Suprapubic skin (tissue), 4 donors: ENCODE results near the gene TAS1R3.

Experiments
- EP300 ChIP-seq: sonication (generic); formaldehyde crosslinking; IDR thresholded peaks from one replicate; pipeline ENCODE4 v1.6.1; 2017; ENCODE audit warnings: antibody characterized with exemption
- POLR2AphosphoS5 ChIP-seq, 3 donors: sonication (generic); formaldehyde crosslinking; IDR thresholded peaks; one replicate each; pipeline ENCODE4 v1.6.1; 2017; ENCODE audit warnings: antibody characterized with exemption in 3 of 3
- TF ChIP-seq, protein P1 (sequence below), 2 donors: fragments of 200-600 bp in 1 of 2; fragments of 450-650 bp in 1 of 2; sonication (generic) in 1 of 2; IDR thresholded peaks; one replicate each; pipeline ENCODE4 v1.5.1; 2016 to 2019; ENCODE audit warnings: antibody characterized with exemption in 2 of 2, mild to moderate bottlenecking in 1 of 2, moderate library complexity in 1 of 2

DNA sequence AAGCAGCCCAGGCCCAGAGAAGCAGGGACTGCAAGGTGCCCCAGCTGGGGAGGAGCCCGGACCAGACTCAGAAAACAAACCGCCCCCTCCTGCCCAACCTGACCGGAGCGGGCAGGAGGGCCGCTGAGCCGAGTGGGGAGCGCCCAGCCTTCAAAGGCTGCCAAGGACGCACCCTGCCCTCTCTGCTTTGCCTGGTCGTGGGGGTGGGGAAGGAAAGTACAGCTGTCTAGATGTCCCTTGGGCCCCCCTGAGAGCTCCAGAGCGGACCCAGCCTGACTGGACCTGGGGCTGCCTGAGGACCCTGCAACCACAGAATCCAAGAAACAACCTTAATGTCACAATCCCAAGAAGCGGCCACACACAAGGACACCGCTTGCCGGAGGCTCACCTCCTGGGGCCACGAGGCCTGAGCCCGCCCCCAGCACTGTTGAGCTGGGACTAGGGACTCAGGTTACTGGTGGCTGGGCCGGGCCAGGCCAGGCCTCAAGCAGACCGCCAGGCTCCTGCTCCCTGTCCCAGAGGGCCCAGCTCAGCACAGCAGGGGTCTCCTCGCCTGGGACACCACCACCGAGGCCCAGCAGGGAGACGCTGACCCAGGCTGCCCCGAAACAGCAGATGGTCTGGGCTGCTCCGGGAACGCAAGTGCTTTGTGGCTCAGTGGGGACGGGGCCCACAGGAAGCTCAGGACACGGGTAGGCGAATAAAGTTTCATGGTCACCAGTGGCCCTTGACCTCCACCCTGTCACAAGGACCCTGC lies 16.8 kb downstream of the TAS1R3 start:
- TF ChIP-seq, protein P1, sequence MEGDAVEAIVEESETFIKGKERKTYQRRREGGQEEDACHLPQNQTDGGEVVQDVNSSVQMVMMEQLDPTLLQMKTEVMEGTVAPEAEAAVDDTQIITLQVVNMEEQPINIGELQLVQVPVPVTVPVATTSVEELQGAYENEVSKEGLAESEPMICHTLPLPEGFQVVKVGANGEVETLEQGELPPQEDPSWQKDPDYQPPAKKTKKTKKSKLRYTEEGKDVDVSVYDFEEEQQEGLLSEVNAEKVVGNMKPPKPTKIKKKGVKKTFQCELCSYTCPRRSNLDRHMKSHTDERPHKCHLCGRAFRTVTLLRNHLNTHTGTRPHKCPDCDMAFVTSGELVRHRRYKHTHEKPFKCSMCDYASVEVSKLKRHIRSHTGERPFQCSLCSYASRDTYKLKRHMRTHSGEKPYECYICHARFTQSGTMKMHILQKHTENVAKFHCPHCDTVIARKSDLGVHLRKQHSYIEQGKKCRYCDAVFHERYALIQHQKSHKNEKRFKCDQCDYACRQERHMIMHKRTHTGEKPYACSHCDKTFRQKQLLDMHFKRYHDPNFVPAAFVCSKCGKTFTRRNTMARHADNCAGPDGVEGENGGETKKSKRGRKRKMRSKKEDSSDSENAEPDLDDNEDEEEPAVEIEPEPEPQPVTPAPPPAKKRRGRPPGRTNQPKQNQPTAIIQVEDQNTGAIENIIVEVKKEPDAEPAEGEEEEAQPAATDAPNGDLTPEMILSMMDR (IDR thresholded peaks at IDR 0.05) = no peak
- no peak for TF ChIP-seq EP300
- no peak for TF ChIP-seq POLR2AphosphoS5 (IDR thresholded peaks at IDR 0.05)
